Adrenal gland (tissue), 12 donors: ENCODE measurements around the gene RUVBL2. TPM values are rescaled to one million over a fixed set of nuclear protein-coding genes. Genes with fewer than 3 reads are reported as not detected.
A peak's percentile ranks its signal among the peaks of the same experiment; 100 is the strongest.
"Not testable (repeated sequence)": the region's sequence is repeated elsewhere in the genome, so short reads cannot be mapped to it uniquely, and the experiment has no call there.

Source experiments
- DNase-seq, 7 donors: peaks; one replicate each; pipeline ENCODE4 v3.0.0-alpha.2; 2019 to 2020
- H3K27ac ChIP-seq, 5 donors: fragments of 200-600 bp; sonication (generic) in 4 of 5; 1 replicate in 3 of 5; 2 replicates in 2 of 5; pipeline versions ENCODE4 v1.5.1 to v1.8.0; 2016 to 2020; ENCODE audit warnings: mild to moderate bottlenecking in 1 of 5
- H3K27me3 ChIP-seq: fragments of 200-600 bp; 2 replicates; pipeline ENCODE4 v1.8.0; 2021
- H3K36me3 ChIP-seq, 2 donors: fragments of 200-600 bp; replicated peaks in 1 of 2; 1 replicate in 1 of 2; 2 replicates in 1 of 2; pipeline versions ENCODE4 v1.5.1 to v1.8.0; 2018 to 2022
- H3K4me1 ChIP-seq, 2 donors: fragments of 200-600 bp; replicated peaks in 1 of 2; 1 replicate in 1 of 2; 2 replicates in 1 of 2; pipeline versions ENCODE4 v1.5.1 to v1.8.0; 2018 to 2021
- H3K4me3 ChIP-seq, 4 donors: fragments of 200-600 bp; sonication (generic) in 3 of 4; one replicate each; pipeline ENCODE4 v1.5.1; 2016 to 2018
- H3K9me3 ChIP-seq, 3 donors: fragments of 200-600 bp; sonication (generic) in 1 of 3; replicated peaks in 1 of 3; 1 replicate in 2 of 3; 2 replicates in 1 of 3; pipeline versions ENCODE4 v1.5.1 to v1.8.0; 2016 to 2021
- CTCF ChIP-seq, 6 experiments: fragments of 450-650 bp in 4 of 6; fragments of 200-600 bp in 2 of 6; sonication (generic) in 1 of 6; IDR thresholded peaks; 1 replicate in 5 of 6; 2 replicates in 1 of 6; pipeline versions ENCODE4 v1.5.1 to v1.8.0; 2016 to 2021; ENCODE audit warnings: antibody characterized with exemption in 6 of 6, mild to moderate bottlenecking in 2 of 6, moderate library complexity in 1 of 6
- POLR2A ChIP-seq, 2 donors: fragments of 450-650 bp; IDR thresholded peaks; one replicate each; pipeline ENCODE4 v1.6.1; 2017; ENCODE audit warnings: antibody characterized with exemption in 2 of 2, mild to moderate bottlenecking in 2 of 2, moderate library complexity in 1 of 2
- WGBS, 4 donors: extraction: QIAGEN DNeasy Blood & Tissue Kit in 2 of 4; methylation state at CpG; one replicate each; pipeline versions ENCODE4 v1.1.5 to v1.1.7; 2013 to 2017; 5-methylcytosine and 5-hydroxymethylcytosine counted together
- intact Hi-C, 2 donors: fragments of 100-400 bp; cut with DNase I; formaldehyde crosslinking; loops; one replicate each; pipeline versions ENCODE4 v1.14.1 to v1.15.0; 2022 to 2023
- polyA plus RNA-seq, 3 donors: library from polyadenylated mRNA; stranded (reverse); fragments of 200-250 nt in 2 of 3; fragments of 350-450 nt in 1 of 3; fragmentation: Illumina TruSeq in 1 of 3; extraction: RNeasy Lipid Tissue Mini Kit (QIAGEN cat#74804) in 1 of 3; gene quantifications; one replicate each; pipeline ENCODE4 v1.2.3, GENCODE V29; 2013 to 2014
- total RNA-seq, 9 donors: library from RNA; depleted of rRNA in 4 of 9; stranded (reverse); fragments of >200 nt in 4 of 9; fragments of 120-200 nt in 1 of 9; fragmentation: NEBNext Ultra II Directional in 1 of 9; extraction: Animal tissue kit (Norgen Biotek cat#: 25700) in 1 of 9; gene quantifications; one replicate each; pipeline versions ENCODE4 v1.1.0 to v1.2.4, GENCODE V29; 2013 to 2023
- donor health status: healthy with polysubstance abuse.
- donor health status: Bipolar disorder and iron deficiency.
- donor health status: DM: yes; HTN: yes; CAD: no.
- donor health status: DM: no; HTN: no; CAD: no.
- donor health status: DM: no; HTN: no; CAD: no.
- donor health status: DM: yes; HTN: yes; CAD: no.

RUVBL2 gene
- total and polyA plus RNA-seq, 12 donors, result 41.3 to 143 (median 75.6) TPM

DNA sequence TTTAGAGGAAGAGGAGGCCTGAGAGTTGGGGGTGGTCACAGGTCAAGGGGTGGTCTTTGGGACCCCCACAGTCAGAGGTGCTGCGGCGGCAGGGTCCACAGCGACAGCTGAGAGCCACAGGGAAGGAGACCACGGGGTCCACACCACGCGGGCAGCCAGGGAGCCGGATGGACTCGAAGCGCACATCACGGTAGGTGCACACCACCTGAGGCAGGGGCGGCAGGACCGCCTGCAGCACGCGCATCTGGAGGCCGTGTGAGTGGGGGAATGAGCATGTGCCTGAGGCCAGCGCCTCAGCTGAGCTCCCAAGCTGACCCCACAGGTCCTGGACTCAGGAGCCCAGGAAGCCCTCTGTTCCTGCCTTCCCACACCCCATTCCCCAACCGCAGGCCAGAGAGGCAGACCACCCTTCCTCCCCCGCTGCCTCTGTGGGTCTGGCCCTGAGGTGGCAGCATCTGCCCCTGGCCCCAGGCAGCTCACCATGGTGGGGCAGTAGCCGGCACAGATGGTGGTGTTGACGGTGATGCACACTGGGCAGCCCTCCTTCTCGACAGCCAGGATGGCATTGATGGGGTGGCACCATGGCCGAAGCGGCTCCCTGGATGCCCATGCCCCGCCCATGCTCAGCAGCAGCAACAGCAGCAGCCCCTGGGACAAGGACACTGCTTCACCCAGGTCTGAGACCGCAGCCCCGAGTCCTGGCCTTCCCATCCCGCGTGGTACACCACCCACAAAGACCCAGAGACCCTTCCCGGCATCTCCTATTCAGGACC lies 22.6 kb downstream of the RUVBL2 start:
- TF ChIP-seq CTCF (IDR thresholded peaks at IDR 0.05), result no peak
- TF ChIP-seq POLR2A (IDR thresholded peaks at IDR 0.05), result no peak
- intact Hi-C loops, result no loop called here
- WGBS, 4 donors, result 90 to 96% (median 93%) methylated on average over 9 to 26 of the region's 29 CpGs

GRCh38 chr19:49017041-49017665 lies 23.5 kb downstream of the RUVBL2 start, which contains the start of gene LHB:
TSS of gene LHB (minus strand) at chr19:49017091. CDS start at chr19:49017081, 10 bp downstream.
- WGBS, 4 donors, result 68 to 81% (median 72%) methylated on average over 9 to 17 of the region's 17 CpGs
- Histone ChIP-seq H3K9me3 (no peaks in the 10 kb centered on the region), H3K4me3 (peak within 1 kb of the TSS in 2 of 4 donors; percentile 22 to 51), H3K27ac (no peak within 1 kb of the TSS), H3K27me3 (no peaks in the 10 kb centered on the region), H3K36me3 (peaks cover 0 to 8% of the 10 kb centered on the region in 2 donors), H3K4me1 (peaks cover 3 to 19% of the 10 kb centered on the region in 2 donors)
- intact Hi-C loops, result no loop called here
- TF ChIP-seq POLR2A (IDR thresholded peaks at IDR 0.05) (no peak), CTCF (IDR thresholded peaks at IDR 0.05) (no peak)
- no peak for DNase-seq

More for the DNA sequence above, 22.6 kb downstream of the RUVBL2 start:
- H3K9me3 ChIP-seq, result no peaks in the 10 kb centered on the region
- H3K4me3 ChIP-seq, result no peak overlapping the region
- no peak for DNase-seq
- H3K27ac ChIP-seq, result no peak overlapping the region
- peaks cover 3 to 19% of the 10 kb centered on the region in 2 donors for H3K4me1 ChIP-seq
- peaks cover 0 to 11% of the 10 kb centered on the region in 2 donors for H3K36me3 ChIP-seq
- no peaks in the 10 kb centered on the region for H3K27me3 ChIP-seq

GRCh38 chr19:49017666-49018351 lies 24.1 kb downstream of the RUVBL2 start:
- no peaks in the 10 kb centered on the region for H3K27me3 ChIP-seq
- no peaks in the 10 kb centered on the region for H3K9me3 ChIP-seq
- DNase-seq, result peak in 5 of 7 donors; percentile 44 to 58 (median 50)
- peak overlapping the region in 2 of 4 donors; percentile 22 to 51 for H3K4me3 ChIP-seq
- peaks cover 3 to 19% of the 10 kb centered on the region in 2 donors for H3K4me1 ChIP-seq
- no peak overlapping the region for H3K27ac ChIP-seq
- peaks cover 0 to 5% of the 10 kb centered on the region in 2 donors for H3K36me3 ChIP-seq
- WGBS, 4 donors, result 0 to 2% (median 1%) methylated on average over 5 to 62 of the region's 62 CpGs
- TF ChIP-seq POLR2A (IDR thresholded peaks at IDR 0.05), result no peak
- TF ChIP-seq CTCF (IDR thresholded peaks at IDR 0.05), result peak in 5 of 6 experiments; percentile 19 to 50 (median 26)
- intact Hi-C loops, result no loop called here

DNA sequence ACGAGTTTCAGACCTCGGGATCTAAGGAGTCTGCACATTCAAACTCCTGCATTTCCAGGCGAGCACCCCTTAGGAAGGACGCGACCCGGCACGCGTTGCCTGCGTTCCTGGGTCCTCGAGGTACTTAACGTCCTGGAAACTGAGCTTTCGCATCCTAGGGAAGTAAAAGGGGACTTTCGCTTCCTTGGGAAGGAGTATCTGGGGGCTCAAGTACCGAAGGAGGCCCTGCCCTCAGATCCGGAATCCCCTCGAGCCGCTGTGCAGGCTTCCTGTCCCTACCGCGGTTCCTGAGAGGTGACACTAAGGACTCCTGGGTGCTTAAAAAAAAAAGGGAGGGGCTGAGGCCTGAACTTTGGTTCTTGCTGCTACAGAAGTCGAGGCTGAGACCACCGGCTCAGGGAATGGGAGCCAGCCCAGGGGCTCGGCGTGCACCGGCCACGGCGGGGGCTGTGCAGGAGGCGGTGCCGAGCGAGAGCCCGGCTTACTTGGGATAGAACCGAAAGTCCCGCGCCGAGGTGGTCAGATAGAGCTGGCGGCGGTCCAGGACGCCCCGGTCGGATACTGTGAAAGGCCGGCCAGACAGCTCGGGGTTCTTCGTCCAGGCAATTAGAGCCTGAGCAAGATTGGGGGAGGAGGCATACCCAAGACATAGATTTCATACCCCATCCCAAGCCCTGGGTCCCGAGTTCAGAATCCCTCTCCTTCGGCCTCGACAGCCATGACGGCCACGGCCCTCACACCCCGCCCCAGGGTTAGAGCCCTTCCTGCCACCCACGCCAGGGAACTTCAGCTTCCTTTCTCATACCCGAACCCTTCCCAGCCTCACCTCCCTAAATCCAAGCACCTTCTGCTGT lies 24.9 kb downstream of the RUVBL2 start:
- peaks cover 3 to 19% of the 10 kb centered on the region in 2 donors for H3K4me1 ChIP-seq
- peak in 3 of 7 donors; percentile 33 to 57 (median 36) for DNase-seq
- H3K27ac ChIP-seq, H3K9me3 ChIP-seq, intact Hi-C loops, H3K27me3 ChIP-seq, H3K36me3 ChIP-seq: not testable (repeated sequence)
- WGBS, 4 donors, result 6 to 13% (median 10%) methylated on average over 16 to 50 of the region's 50 CpGs
- H3K4me3 ChIP-seq, result peak overlapping the region in 2 of 4 donors; percentile 22 to 51
